ENCODE results near the gene MTLN. TPM values are rescaled to one million over a fixed set of nuclear protein-coding genes. Genes with fewer than 3 reads are reported as not detected.
"Not testable (repeated sequence)": the region's sequence is repeated elsewhere in the genome, so short reads cannot be mapped to it uniquely, and the experiment has no call there.

MTLN gene
- total RNA-seq = 100 to 1,000 TPM; 110 TPM

DNA sequence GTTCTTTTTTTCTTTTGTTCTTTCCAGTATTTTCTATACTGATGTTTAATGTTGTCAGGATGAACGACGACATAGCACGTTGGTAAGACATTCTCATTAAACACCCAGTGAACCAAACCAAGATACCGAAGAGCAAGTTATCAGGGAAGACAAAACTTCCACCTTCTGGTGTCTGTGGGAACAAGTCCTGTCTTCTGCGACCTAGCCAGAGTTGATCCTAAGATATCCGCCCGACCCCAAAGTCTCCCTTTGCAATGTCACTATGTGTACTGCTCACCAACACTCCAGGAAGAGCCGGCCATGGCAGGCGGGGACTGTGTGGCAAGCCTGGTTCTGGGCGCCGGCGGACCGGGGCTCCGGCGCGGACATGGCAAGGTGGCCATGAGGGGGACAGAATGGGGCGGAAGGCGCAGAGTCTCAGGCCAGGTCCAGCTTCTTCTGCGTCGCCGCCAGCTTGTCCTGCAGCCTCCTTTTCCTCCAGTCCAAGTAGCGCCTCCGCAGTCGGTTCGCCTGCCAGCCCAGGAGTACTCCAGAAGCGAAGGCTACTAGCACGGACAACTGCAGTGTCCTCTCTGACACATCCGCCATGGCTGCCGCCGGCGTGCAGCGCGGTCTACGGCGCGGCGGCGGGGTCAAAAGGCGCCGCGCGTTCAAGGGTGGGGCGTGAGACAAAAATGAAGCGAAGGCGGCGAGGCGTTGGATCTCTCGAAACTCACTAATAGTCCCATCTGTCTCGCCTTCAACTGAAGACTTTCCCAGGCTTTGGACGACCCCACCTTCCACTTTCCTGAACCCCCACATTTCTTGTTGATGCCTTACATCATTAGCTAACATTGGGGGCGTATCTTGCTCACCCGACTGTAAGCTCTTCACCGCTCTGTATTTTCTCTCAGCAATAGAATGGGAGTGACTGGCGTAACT, at the start of gene MTLN:
Gene MTLN (minus strand): TSS at position 610 of the 921 bp plus-strand sequence. CDS start 22 bp downstream, at position 588.
- Mint-ChIP-seq H3K27me3 (ENCODE audit: low read depth) (peaks cover 16% of the 10 kb centered on the region), H3K4me3 (peak within 1 kb of the TSS; percentile 94), H3K9me3 (peaks cover 7% of the 10 kb centered on the region), H3K4me1 (ENCODE audit: low read depth) (peaks cover 23% of the 10 kb centered on the region), H3K27ac (peak within 1 kb of the TSS; percentile 87), H3K36me3 (ENCODE audit: low read depth) (peaks cover 17% of the 10 kb centered on the region)
- intact Hi-C loops (cut with micrococcal nuclease) = no loop called here
- CTCF ChIA-PET = interaction anchor here (0.6 kb wide), 1 partner anchor 34 kb away, joined by 5 read pairs; no protein-coding TSS in a partner anchor
- DNase-seq = peak; percentile 77

- H3K27me3 Mint-ChIP-seq (ENCODE audit: low read depth); H3K27ac Mint-ChIP-seq; intact Hi-C loops (cut with micrococcal nuclease); H3K36me3 Mint-ChIP-seq (ENCODE audit: low read depth); H3K4me3 Mint-ChIP-seq; DNase-seq; CTCF ChIA-PET; H3K4me1 Mint-ChIP-seq (ENCODE audit: low read depth); H3K9me3 Mint-ChIP-seq: not testable (repeated sequence)
Observed at GRCh38 chr2:110261910-110262309, 49.6 kb upstream of the MTLN start.

DNA sequence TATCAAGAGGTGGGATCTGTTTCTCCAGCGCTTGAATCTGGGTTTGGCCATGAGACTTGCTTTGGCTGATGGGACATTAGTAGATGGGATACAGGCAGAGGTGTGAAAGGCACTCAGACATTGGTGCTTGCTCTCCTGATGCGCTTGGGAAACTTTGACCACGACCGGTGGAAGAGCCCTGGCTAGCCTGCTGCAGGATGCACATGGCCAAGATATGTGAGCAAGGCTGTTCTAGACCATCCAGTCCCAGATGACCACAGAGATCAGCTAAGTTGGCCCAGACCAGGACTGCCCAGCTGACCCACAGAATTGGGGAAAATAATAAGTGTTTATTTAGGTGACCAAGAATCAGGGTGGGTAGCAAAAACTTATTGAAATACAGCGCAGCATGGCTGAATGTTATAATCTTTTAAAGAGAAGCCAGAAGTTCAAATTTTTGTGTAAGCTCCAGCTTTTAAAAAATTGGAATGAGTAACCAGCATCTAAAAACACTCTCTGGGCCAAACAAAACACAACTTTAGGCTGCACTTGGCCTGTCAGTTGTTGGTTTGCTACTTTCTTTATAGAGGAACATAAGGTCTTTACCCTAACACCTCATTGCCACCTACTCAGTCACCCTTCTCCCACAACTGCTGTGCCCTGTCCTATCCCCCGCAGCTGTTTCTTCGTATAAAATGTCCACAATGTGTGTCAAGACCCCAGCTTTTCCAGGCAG, 35.9 kb upstream of the MTLN start:
- H3K27me3 Mint-ChIP-seq (ENCODE audit: low read depth); CTCF ChIA-PET; H3K27ac Mint-ChIP-seq; H3K36me3 Mint-ChIP-seq (ENCODE audit: low read depth); H3K9me3 Mint-ChIP-seq; H3K4me3 Mint-ChIP-seq; H3K4me1 Mint-ChIP-seq (ENCODE audit: low read depth); DNase-seq; intact Hi-C loops (cut with micrococcal nuclease): not testable (repeated sequence)

GRCh38 chr2:110245488-110246435, 33.4 kb upstream of the MTLN start:
- H3K27ac Mint-ChIP-seq; intact Hi-C loops (cut with micrococcal nuclease); H3K27me3 Mint-ChIP-seq (ENCODE audit: low read depth); CTCF ChIA-PET; H3K4me1 Mint-ChIP-seq (ENCODE audit: low read depth); H3K4me3 Mint-ChIP-seq; H3K36me3 Mint-ChIP-seq (ENCODE audit: low read depth); DNase-seq; H3K9me3 Mint-ChIP-seq: not testable (repeated sequence)

DNA sequence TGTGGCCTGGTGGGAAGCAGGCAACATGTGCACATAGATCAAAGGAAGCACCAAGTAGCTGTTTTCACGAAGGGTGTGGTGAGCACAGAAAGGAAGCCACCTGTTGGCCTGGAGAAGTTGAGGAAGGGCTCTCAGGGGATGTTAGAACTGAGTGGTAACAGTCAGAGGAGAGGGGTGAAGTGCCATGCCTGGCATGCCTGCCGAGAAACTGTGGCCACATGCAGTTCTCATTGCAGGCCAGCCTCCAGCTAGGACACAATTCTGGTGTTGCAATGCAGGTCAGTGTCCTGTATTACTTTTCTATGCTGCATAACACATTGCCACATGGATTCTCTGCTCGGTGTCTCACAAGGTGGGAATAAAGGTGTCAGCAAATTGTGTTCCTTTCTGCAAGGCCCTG, 30.9 kb upstream of the MTLN start:
- H3K9me3 Mint-ChIP-seq; H3K4me1 Mint-ChIP-seq (ENCODE audit: low read depth); H3K36me3 Mint-ChIP-seq (ENCODE audit: low read depth); H3K27me3 Mint-ChIP-seq (ENCODE audit: low read depth); DNase-seq; CTCF ChIA-PET; intact Hi-C loops (cut with micrococcal nuclease); H3K27ac Mint-ChIP-seq; H3K4me3 Mint-ChIP-seq: not testable (repeated sequence)

- DNase-seq; intact Hi-C loops (cut with micrococcal nuclease): not testable (repeated sequence)
Observed at GRCh38 chr2:110234514-110234913, 22.2 kb upstream of the MTLN start.

GRCh38 chr2:110229886-110230285, 17.5 kb upstream of the MTLN start:
- H3K4me3 Mint-ChIP-seq; DNase-seq; CTCF ChIA-PET; H3K9me3 Mint-ChIP-seq; H3K36me3 Mint-ChIP-seq (ENCODE audit: low read depth); intact Hi-C loops (cut with micrococcal nuclease); H3K27ac Mint-ChIP-seq; H3K4me1 Mint-ChIP-seq (ENCODE audit: low read depth): not testable (repeated sequence)
- peaks cover 20% of the 10 kb centered on the region for H3K27me3 Mint-ChIP-seq (ENCODE audit: low read depth)

More at GRCh38 chr2:110234514-110234913, 22.2 kb upstream of the MTLN start:
- H3K4me3 Mint-ChIP-seq; H3K27ac Mint-ChIP-seq; H3K27me3 Mint-ChIP-seq (ENCODE audit: low read depth); H3K9me3 Mint-ChIP-seq; H3K36me3 Mint-ChIP-seq (ENCODE audit: low read depth); CTCF ChIA-PET; H3K4me1 Mint-ChIP-seq (ENCODE audit: low read depth): not testable (repeated sequence)

GRCh38 chr2:110222626-110223025, 10.3 kb upstream of the MTLN start:
- H3K27ac Mint-ChIP-seq; H3K36me3 Mint-ChIP-seq (ENCODE audit: low read depth); intact Hi-C loops (cut with micrococcal nuclease); H3K4me1 Mint-ChIP-seq (ENCODE audit: low read depth); H3K4me3 Mint-ChIP-seq; H3K9me3 Mint-ChIP-seq; CTCF ChIA-PET; DNase-seq: not testable (repeated sequence)
- peaks cover 41% of the 10 kb centered on the region for H3K27me3 Mint-ChIP-seq (ENCODE audit: low read depth)

GRCh38 chr2:110221938-110222337, 9.6 kb upstream of the MTLN start:
- CTCF ChIA-PET = no interaction called here
- intact Hi-C loops (cut with micrococcal nuclease) = no loop called here
- H3K27ac Mint-ChIP-seq = no peak overlapping the region
- DNase-seq = no peak
- H3K4me1 Mint-ChIP-seq (ENCODE audit: low read depth) = no peaks in the 10 kb centered on the region
- H3K27me3 Mint-ChIP-seq (ENCODE audit: low read depth) = peaks cover 34% of the 10 kb centered on the region
- no peaks in the 10 kb centered on the region for H3K9me3 Mint-ChIP-seq
- H3K4me3 Mint-ChIP-seq = no peak overlapping the region
- H3K36me3 Mint-ChIP-seq (ENCODE audit: low read depth) = no peaks in the 10 kb centered on the region

- CTCF ChIA-PET = no interaction called here
- peaks cover 37% of the 10 kb centered on the region for H3K27me3 Mint-ChIP-seq (ENCODE audit: low read depth)
- H3K4me1 Mint-ChIP-seq (ENCODE audit: low read depth) = no peaks in the 10 kb centered on the region
- no peaks in the 10 kb centered on the region for H3K9me3 Mint-ChIP-seq
- no peak overlapping the region for H3K4me3 Mint-ChIP-seq
- no peak overlapping the region for H3K27ac Mint-ChIP-seq
- no peaks in the 10 kb centered on the region for H3K36me3 Mint-ChIP-seq (ENCODE audit: low read depth)
- intact Hi-C loops (cut with micrococcal nuclease) = no loop called here
- no peak for DNase-seq
Observed at GRCh38 chr2:110220190-110220564, 7.8 kb upstream of the MTLN start.

DNA sequence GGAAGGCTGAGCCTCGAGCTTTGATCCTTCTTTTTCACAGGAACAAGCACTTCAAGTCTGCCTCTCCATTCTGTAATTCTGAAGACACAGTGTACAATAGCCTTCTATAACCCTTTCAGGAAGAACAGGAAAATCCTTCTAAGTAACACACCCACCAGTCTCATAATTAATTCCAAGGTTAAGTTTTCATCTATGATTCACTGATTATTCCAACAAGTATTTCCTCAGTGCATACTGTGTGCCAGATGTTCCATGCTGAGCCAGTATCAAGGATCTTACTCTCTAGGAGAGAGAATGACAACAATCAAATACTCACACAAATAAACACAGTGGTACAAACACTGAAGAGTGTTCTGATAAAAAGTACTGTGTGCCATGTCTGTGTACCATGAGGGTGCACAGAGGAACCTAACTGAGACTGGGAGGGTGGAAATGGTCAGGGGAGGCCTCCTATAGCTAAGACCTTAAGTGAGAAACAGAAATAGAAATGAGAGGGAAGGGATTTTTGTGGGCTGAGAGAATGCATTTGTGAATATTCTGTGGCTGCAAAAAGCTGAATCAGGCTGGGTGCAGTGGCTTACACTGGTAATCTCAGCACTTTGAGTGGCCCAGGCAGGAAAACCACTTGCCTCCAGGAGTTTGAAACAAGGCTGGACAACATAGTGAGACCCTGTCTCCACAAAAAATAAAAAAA, 7.3 kb upstream of the MTLN start:
- Mint-ChIP-seq H3K27ac (no peak overlapping the region), H3K4me3 (no peak overlapping the region), H3K36me3 (ENCODE audit: low read depth) (no peaks in the 10 kb centered on the region), H3K9me3 (no peaks in the 10 kb centered on the region), H3K27me3 (ENCODE audit: low read depth) (peaks cover 40% of the 10 kb centered on the region), H3K4me1 (ENCODE audit: low read depth) (no peaks in the 10 kb centered on the region)
- intact Hi-C loops (cut with micrococcal nuclease) = no loop called here
- DNase-seq = no peak
- CTCF ChIA-PET = no interaction called here

DNA sequence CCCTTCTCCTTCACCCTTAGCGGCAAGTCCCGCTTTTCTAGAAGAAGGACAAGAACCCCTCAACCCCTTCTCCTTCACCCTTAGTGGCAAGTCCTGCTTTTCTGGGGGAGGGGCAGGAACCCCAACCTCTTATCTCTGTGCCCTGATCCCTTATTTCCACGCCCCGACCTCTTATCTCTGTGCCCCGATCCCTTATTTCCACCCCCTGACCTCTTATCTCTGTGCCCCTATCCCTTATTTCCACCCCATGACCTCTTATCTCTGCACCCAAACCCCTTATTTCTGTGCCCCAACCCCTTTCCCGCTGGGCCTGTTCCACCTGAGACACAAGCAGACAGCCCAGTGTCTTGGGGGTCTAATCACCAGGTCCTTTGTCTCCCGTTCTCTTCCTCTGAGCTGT, 6.5 kb upstream of the MTLN start:
- H3K36me3 Mint-ChIP-seq (ENCODE audit: low read depth); H3K4me3 Mint-ChIP-seq; intact Hi-C loops (cut with micrococcal nuclease); H3K27ac Mint-ChIP-seq; CTCF ChIA-PET; H3K4me1 Mint-ChIP-seq (ENCODE audit: low read depth); DNase-seq; H3K9me3 Mint-ChIP-seq: not testable (repeated sequence)
- H3K27me3 Mint-ChIP-seq (ENCODE audit: low read depth) = peaks cover 35% of the 10 kb centered on the region
